OCI-M2 (cell line): ENCODE data around the gene ARHGAP6.
A peak's percentile ranks its signal among the peaks of the same experiment; 100 is the strongest.
"Not testable (repeated sequence)": the region's sequence is repeated elsewhere in the genome, so short reads cannot be mapped to it uniquely, and the experiment has no call there.

Experiments
- DNase-seq: peaks from one replicate; lab custom pipeline; 2025; ENCODE audit not compliant: unreplicated experiment; lab: John Stamatoyannopoulos, UW

Gene ARHGAP6

DNA sequence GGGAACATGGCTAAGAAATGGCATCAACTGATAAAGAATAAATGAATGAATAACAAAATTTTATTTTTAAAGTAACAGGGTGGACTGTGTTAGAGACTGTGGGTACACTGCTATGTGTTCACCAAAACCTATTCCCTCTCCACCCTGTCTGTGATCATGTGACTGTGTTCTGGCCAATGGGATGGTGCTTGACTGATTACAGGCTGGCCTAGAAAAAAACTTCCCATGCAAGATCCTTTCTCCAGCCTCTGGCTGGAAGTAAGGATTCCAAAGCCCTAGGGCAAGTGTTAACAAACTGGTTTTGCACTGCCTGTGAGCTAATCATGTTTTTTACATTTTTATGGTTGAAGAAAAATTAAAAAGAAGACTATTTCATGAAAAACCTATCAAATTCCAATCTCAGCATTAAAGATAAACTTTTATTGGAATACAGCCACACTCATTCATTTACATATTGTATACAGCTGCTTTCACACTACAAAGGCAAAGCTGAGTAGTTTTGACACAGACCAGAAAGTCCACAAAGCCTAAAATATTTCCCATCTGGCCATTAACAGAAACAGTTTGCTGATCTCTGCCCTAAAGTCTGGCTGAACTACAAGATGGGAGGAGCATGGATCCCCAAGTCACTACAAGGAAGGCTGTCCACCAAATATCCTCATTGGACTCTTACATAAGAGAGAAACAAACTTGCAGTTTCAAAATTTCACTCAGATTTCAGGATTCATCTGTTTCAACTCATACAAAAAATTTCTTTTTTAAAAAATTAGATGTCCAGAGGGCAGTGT lies 133.2 kb downstream of the ARHGAP6 start:
- no peak for DNase-seq

DNA sequence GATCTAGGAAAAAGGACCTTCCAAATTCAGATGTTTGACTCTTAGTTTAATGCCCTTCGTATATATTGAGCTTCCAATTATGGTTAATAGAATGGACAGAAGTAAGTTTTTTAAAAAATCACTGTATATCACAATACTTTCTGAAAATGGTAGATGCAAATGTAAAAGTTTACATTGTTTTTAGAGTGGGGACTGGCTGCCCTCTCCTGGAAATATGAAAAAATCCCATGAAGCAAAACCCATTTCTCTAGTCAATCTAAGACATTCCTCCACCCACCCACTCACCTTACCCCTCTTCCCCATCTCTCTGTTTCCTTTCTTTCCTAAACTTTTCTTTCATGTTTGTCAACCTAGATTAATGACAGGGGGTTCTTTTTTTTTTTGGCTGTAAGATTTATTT lies 134.5 kb downstream of the ARHGAP6 start:
- DNase-seq: no peak

DNA sequence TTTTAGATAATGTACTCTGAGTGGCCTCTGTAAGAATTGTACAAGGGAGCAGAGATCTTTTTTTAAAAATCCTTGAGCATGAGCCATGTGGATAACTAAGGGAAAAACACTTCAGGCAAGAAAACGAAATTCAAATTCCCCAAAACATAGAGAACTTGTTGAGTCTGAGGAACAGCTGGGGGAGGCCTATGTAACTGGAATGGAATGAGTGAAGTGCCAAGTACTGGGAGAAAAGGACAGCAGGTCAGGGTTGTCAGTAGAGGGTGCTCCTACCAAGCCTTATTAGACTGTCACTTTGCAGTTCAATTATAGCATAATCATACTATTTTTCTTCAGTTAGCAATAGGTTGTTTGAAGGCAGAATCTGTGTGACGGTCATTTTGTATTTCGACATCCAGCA lies 135.1 kb downstream of the ARHGAP6 start:
- DNase-seq: no peak

DNA sequence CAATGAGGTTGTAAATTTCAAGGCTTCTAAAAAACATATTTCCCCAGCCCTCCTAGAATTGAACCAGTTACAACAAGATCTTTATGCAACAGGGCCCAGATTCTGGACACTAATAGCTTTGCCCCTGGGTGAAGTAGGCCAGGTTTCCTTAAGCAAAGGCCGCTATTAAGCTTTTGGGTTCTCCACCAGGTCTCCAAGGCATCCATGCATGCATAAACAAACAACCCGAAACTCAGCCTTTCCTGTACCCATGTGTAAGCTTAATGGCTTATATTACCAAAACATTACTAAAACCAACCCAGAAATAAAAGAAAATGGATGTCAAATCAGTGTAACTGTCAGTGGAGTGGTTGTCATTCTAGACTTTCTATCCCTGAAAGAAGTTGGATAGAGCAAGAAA lies 137.1 kb downstream of the ARHGAP6 start:
- no peak for DNase-seq

DNA sequence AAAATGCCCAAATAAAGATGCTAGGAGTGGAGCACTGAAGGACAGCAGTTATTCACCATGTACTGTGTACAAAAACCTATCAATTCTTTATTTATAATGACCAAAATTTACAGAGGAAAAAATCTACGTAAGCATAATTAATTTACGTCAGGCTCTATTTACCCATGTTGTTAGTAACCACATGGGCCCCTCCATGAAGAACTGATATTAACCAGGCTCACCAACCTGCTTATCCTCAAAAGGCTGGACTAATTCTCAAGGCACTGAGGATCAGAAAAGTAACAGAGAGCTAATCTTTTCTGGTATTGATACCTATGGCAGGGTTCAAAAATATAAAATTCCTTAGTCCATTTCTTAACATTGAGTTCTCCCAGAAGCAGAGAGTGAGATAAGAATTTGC lies 140.0 kb downstream of the ARHGAP6 start:
- no peak for DNase-seq

DNA sequence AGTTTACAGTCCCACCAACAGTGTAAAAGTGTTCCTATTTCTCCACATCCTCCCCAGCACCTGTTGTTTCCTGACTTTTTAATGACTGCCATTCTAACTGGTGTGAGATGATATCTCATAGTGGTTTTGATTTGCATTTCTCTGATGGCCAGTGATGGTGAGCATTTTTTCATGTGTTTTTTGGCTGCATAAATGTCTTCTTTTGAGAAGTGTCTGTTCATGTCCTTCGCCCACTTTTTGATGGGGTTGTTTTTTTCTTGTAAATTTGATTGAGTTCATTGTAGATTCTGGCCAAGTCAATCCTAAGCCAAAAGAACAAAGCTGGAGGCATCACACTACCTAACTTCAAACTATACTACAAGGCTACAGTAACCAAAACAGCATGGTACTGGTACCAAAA lies 146.5 kb downstream of the ARHGAP6 start:
- DNase-seq: not testable (repeated sequence)

DNA sequence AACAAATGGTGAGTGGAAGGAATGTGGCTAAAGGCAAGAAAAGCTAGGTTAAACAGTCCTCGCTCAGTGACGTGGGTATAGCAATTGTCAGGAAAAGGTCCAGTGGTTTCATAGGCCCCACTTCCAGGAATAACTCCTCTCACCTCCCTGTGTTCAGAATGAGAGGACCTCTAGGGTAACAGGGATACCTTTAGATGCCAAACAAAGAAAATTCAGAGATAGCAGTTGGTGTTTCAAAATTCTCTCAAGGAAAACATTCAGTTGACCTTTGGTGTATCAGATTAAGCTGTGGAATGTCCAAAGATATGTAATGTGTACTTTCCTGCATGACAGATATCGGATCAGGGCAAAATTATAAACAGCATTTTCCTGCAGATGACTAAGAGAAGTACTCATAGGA lies 155.9 kb downstream of the ARHGAP6 start:
- no peak for DNase-seq

DNA sequence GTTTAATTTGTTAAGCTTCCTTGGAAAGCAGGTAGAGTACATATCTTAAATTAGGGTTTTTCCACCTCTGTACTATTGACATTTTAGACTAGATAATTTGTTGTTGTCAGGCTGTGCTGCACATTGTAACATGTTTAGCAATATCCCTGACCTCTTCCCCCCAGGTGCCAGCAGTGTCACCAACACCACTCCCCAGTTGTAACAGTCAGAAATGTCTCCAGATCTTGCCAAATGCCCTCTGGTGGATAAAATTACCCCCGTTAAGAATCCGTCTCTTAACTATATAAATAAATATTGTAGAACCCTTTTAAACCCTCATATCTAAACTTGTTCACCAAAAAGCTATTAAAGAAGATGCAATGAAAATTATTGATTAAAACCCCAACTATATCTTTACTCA lies 161.5 kb downstream of the ARHGAP6 start:
- no peak for DNase-seq

DNA sequence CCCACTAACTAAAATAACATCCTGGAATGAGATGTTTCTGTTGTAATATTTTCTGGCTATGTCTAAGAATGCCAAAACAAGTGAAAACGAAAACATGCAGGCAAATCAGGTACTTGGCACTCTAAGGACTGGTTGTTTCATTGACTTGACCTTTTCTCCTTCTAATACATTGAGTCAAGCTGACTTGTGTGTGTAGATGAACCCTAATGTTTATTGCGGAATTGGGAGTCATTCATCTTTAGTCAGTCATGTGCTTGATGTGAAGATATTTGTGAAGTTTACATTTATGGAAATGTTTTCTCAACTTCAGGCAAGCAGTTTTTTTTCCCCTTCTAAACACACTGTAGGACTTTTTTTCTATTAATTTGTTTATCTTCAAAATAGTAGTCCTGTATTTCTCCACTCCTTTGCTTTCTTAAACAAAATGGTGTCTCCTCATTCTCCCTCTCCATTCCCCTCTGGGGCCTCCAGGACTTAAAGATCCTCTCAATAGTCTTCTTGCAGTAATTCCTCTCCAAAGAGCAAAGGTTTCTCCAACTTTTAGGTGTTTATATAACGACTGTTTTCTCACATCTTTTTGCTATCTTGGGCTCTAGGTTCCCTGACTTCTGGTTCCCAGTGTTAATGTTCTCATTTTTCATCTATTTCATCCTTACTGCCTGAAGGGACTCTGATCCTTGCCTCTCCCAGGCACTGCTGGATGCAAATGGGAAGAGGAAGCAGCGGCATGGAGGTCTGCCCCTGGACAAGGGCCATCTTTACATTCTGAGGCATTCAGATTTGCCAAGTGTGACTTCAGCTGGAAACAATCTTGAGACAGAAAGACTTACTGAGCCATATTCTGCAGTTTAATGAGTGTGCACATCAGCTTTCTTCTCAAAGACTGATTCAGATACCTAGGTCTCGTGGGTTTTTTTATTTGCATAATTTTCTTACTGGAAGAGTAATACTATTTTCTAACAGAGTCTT lies 166.4 kb downstream of the ARHGAP6 start:
- DNase-seq: no peak

DNA sequence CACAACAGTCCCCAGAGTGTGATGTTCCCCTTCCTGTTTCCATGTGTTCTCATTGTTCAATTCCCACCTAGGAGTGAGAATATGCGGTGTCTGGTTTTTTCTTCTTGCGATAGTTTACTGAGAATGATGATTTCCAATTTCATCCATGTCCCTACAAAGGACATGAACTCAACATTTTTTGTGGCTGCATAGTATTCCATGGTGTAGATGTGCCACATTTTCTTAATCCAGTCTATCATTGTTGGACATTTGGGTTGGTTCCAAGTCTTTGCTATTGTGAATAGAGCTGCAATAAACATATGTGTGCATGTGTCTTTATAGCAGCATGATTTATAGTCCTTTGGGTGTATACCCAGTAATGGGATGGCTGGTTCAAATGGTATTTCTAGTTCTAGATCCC lies 174.3 kb downstream of the ARHGAP6 start:
- DNase-seq: not testable (repeated sequence)

DNA sequence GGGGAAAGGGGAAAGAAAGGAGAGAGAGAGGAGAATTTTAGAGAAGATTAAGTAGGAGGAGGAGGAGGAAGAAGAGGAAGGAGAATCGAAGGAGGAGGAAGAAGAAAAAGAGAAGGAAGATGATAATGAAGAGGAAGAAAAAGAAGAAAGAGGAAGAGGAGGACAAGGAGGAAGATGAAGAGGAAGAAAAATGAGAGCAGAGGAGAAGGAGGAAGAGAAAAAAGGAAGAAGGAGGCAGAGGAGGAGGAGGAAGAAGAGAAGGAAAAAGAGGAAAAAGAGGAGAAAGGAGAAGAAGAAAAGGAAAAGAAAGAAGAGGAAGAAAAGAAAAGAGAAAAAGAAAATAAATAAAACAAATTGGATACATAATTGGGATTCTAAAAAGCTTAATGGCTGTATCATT lies 181.4 kb downstream of the ARHGAP6 start:
- DNase-seq: no peak

DNA sequence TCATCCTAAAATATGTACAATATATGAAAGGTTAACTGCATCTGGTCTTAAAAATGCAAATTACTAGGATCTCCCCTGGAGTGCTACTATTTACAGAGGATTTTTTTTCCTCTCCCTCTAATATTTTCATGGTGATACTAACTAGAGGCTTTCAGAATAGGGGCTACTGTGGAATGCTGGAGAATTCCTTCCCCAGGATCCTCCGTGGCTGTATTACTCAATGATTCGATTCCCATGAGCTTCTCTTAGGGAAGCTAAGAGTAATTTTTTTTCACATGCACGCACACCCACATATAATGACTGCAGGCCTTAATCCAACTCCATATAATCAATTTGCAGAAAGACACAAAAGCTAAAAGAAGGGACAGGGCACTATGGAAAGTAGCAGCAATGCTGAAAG lies 184.7 kb downstream of the ARHGAP6 start:
- DNase-seq: no peak

DNA sequence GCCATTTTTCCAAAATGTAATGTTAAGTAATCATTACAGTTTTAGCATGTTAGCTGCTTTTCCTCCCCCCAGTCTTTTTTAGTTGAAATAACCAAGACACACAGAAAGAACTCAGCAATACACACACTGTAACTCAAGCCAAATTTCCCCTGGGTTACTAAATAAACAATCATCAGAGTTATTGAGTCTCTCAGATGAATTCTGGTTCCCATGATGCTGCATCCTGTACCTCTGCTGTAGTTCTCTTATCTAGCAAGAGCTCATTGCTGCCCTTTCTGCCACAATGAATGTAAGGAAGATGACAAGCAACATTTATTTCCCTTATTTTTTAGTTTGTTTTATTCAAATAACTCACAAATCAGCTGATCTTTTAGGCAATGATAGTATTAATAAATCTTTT lies 185.1 kb downstream of the ARHGAP6 start:
- DNase-seq: no peak

DNA sequence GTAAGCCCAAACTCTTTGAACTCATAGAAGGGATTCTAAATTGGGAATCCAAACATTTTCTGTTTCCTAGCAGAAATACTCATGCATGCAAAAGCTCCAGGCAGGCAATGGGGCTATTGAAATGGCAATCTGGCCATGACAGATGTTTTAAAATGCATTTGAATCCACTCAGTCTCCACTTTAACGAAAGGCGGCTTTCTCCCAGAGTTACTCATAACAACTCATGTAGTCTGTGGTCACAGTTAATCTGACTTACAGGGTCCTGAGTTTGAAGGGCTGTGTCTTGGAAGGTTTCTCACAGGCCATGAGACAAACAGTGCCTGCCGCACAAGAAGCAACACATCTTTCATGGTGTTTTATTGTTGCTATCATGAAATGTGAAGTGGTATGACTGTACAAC lies 186.8 kb downstream of the ARHGAP6 start:
- DNase-seq: no peak

DNA sequence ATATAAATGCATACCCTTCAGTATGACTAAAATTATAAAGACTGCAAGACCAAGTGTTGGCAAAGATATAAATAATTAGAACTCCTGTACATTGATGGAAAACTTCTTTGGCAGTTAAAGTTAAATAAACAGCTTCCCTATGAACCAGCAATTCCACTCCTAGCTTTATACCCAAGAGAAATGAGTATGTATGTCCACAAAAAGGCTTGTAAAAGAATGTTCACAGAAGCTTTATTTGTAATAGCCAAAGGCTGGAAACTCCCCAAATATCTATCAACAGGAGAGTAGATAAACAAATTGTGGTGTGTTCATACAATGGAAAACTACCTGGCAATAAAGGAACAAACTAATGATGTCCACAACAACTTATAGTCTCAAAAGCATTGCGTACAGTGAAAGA lies 187.7 kb downstream of the ARHGAP6 start:
- no peak for DNase-seq

DNA sequence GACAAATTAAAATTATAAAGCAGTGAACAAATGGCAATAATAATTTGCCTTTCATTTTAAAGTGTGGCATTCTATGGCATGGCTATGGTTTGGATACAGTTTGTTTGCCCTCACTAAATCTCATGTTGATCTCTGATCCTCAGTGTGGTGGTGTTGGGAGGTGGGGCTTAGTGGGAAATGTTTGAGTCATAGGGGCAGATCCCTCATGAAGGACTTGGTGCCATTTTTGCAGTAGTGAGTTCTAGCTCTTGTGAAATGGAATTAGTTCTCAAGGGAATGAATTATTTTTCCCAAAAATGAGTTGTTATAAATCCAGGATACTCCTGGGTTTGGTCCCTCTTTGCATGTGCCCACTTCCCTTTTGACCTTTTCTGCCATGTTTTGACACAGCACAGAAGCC lies 191.1 kb downstream of the ARHGAP6 start:
- DNase-seq: no peak

DNA sequence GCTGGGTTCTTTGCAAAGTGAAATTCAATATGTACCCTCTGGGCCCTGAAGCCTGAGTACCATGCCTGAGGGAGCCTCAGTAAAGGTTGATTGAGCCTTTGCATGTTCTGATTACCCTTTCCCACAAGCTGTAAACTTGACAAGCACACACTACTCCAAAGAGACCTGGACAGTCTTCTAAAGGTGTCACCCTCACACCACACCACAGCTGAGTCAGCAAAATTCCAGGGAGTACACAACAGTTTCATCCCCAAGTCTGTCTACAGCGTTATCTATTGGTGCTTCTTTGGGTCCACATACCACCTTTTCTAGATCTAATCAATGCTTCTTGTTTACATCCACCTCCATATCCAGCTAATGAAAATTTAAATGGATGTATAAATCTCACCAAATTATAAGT lies 191.7 kb downstream of the ARHGAP6 start:
- no peak for DNase-seq

DNA sequence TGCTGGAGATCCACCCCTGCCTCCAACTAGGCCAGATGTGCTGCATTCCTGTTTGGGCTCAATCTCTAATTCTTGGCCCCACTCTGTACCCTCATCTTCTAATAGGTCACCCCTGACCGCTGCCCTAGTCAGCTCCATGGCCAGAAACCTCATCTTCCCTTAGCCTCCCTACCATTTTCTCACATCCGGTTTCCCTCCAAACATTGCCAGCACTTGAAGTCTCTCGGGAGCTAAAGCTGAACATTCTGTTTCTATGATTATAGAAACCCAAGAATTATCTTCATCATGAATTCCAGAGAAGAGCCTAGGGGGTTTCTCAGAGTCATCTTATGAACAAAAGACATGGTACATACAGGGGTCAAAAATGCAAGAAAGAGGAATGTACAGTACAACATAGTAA lies 192.8 kb downstream of the ARHGAP6 start:
- DNase-seq: no peak

DNA sequence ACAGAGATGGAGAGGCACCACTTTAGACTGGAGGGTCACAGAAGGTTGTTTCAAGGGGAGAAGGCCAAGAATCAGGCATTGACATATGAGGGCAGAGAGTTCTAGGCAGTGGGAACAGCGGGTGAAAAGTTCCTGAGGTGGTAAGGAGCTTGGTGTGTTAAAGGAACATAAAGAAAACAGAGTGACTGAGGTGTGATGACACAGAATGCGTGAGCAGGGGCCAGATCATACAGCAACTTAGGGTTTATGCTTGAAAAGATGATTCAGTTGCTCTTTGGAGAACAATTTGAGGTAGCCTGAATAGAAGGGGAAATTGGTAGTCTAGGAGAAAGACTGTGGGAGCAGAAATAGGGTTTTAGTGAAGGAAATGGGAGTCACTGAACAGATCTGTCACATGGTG lies 193.3 kb downstream of the ARHGAP6 start:
- no peak for DNase-seq

DNA sequence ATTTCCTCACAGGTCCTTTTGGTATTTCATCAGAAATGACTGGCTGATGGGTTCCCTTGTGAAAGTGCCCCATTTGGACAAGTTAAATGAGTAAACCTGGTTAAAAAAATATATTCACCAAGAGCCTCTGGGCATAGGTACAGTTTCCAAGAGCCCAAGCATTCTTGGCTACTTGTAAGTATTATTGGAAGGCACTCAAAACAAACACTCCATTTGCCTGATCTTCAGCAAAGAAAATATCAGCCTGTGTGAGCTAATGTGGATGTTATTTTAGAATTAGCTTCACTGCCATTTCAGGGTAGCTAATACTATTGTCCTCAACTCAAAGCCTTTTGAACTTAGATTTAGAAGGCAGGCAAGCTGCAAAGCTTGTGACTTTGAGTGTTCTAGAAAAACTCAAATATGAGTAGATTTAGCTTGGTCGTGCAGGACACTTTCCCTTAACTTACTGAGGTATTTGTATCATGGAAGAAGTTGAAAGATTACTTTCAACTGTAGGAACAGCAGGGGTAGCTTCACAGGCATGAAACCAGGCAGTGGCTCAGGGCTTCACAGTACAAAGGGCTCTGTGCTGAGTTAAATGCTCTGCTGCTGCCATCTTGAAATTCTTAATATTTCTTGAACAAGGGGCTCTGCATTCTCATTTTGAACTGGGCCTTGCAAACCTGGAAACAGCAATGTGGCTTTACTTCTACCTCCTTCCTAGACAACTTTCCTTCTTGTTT lies 195.3 kb downstream of the ARHGAP6 start:
- no peak for DNase-seq

DNA sequence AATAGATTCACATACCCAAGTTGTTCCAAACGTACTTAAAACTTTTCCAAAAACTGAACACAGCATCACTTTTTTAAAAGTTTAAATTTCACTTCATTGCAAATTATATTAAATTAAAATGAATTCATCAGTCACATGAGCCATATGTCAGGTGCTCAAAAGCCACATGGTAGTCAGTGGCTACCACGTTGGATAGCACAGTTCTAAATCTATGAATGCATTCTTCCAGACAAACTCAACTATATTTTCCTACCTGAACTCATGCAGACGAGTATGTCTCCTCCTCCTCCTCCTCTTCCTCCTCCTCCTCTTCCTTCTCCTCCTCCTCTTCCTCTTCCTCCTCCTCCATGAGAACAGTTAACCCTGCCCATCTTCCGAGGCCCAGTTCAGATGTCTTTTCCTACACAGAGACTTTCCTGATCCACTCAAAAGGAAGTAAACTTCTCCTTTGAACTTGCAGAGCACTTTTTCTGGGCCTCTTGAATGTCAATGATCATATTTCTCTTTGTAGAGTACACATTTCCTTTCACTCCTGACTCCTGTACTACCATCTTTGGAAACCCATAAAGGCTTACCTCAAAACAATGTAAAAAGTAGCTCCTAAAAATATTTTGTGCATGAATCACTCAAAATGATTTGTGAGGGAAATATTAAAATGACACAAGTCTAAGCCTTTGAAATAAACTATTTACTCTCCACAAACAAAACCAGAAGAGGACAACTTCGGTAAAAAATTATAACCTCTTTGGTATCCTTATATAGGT lies 199.9 kb downstream of the ARHGAP6 start:
- DNase-seq: peak; percentile 33
